H9 (cell line): ENCODE results near the gene LYZL6. TPM values are rescaled to one million over a fixed set of nuclear protein-coding genes. Genes with fewer than 3 reads are reported as not detected.

Source experiments
- DNase-seq: peaks from one replicate; pipeline ENCODE4 v3.0.0-alpha.2; 2017
- H2AFZ ChIP-seq: one replicate; pipeline ENCODE4 v1.6.1; 2013; ENCODE audit warnings: mild to moderate bottlenecking, low read length, control low read depth, moderate library complexity
- H2AK5ac ChIP-seq: 2 replicates; pipeline ENCODE4 v1.6.1; 2013; ENCODE audit warnings: low read length, control low read depth, mixed read lengths; ENCODE audit not compliant: insufficient read length
- H2BK120ac ChIP-seq: one replicate; pipeline ENCODE4 v1.6.1; 2013; ENCODE audit warnings: low read depth, mild to moderate bottlenecking, low read length, control low read depth, inconsistent platforms; ENCODE audit not compliant: poor library complexity, severe bottlenecking
- H2BK12ac ChIP-seq: 2 replicates; pipeline ENCODE4 v1.6.1; 2013; ENCODE audit warnings: low read length, control low read depth, mixed read lengths, low read depth; ENCODE audit not compliant: insufficient read length
- H2BK15ac ChIP-seq: 2 replicates; pipeline ENCODE4 v1.6.1; 2013; ENCODE audit warnings: low read depth, low read length, control low read depth
- H2BK20ac ChIP-seq: one replicate; pipeline ENCODE4 v1.6.1; 2013; ENCODE audit warnings: low read depth, mild to moderate bottlenecking, low read length, control low read depth, inconsistent platforms; ENCODE audit not compliant: poor library complexity, severe bottlenecking
- H2BK5ac ChIP-seq: 2 replicates; pipeline ENCODE4 v1.6.1; 2013; ENCODE audit warnings: low read length, control low read depth, mixed read lengths; ENCODE audit not compliant: insufficient read length
- H3K14ac ChIP-seq: 2 replicates; pipeline ENCODE4 v1.6.1; 2013; ENCODE audit warnings: low read length, control low read depth; ENCODE audit not compliant: insufficient read depth
- H3K18ac ChIP-seq: 2 replicates; pipeline ENCODE4 v1.6.1; 2013; ENCODE audit warnings: low read depth, mild to moderate bottlenecking, mixed read lengths, low read length, control low read depth; ENCODE audit not compliant: insufficient read length
- H3K23ac ChIP-seq: 2 replicates; pipeline ENCODE4 v1.6.1; 2013; ENCODE audit warnings: low read length, control low read depth, mixed read lengths, low read depth; ENCODE audit not compliant: insufficient read length
- H3K23me2 ChIP-seq: 2 replicates; pipeline ENCODE4 v1.6.1; 2013; ENCODE audit warnings: low read depth, mild to moderate bottlenecking, mixed read lengths, low read length, control low read depth; ENCODE audit not compliant: insufficient read length, poor library complexity, severe bottlenecking
- H3K27ac ChIP-seq: 2 replicates; pipeline ENCODE4 v1.5.1; 2013; ENCODE audit warnings: low read length, control low read depth, mixed read lengths, low read depth; ENCODE audit not compliant: insufficient read length
- H3K27me3 ChIP-seq: 2 replicates; pipeline ENCODE4 v1.6.1; 2013; ENCODE audit warnings: low read length, control low read depth, inconsistent platforms; ENCODE audit not compliant: insufficient read depth
- H3K4ac ChIP-seq: 2 replicates; pipeline ENCODE4 v1.6.1; 2013; ENCODE audit warnings: low read depth, mild to moderate bottlenecking, control low read depth, inconsistent platforms, low read length, moderate library complexity
- H3K4me1 ChIP-seq: 2 replicates; pipeline ENCODE4 v1.6.1; 2013; ENCODE audit warnings: low read length, control low read depth, inconsistent platforms; ENCODE audit not compliant: insufficient read depth
- H3K4me2 ChIP-seq: 2 replicates; pipeline ENCODE4 v1.6.1; 2013; ENCODE audit warnings: low read length, control low read depth, mixed read lengths; ENCODE audit not compliant: insufficient read length, insufficient read depth
- H3K56ac ChIP-seq: 2 replicates; pipeline ENCODE4 v1.6.1; 2013; ENCODE audit warnings: low read depth, mild to moderate bottlenecking, mixed read lengths, low read length, control low read depth; ENCODE audit not compliant: insufficient read length
- H3K79me1 ChIP-seq: 2 replicates; pipeline ENCODE4 v1.6.1; 2013; ENCODE audit warnings: low read depth, mild to moderate bottlenecking, moderate library complexity, low read length, control low read depth, inconsistent platforms; ENCODE audit not compliant: insufficient read depth, poor library complexity, severe bottlenecking
- H3K79me2 ChIP-seq: 2 replicates; pipeline ENCODE4 v1.6.1; 2013; ENCODE audit warnings: low read length, control low read depth, inconsistent platforms; ENCODE audit not compliant: insufficient read depth
- H3K9ac ChIP-seq: 2 replicates; pipeline ENCODE4 v1.6.1; 2013; ENCODE audit warnings: low read length, control low read depth, mixed read lengths; ENCODE audit not compliant: insufficient read length; ENCODE audit errors: extremely low read depth
- H3K9me3 ChIP-seq: one replicate; pipeline ENCODE4 v1.6.1; 2013; ENCODE audit warnings: low read depth, low read length, inconsistent platforms; ENCODE audit not compliant: control insufficient read depth
- H3T11ph ChIP-seq: one replicate; pipeline ENCODE4 v1.6.1; 2013; ENCODE audit warnings: mild to moderate bottlenecking, low read length, control low read depth, inconsistent platforms
- H4K20me1 ChIP-seq: one replicate; pipeline ENCODE4 v1.6.1; 2013; ENCODE audit not compliant: control insufficient read depth, insufficient read length, insufficient read depth
- H4K5ac ChIP-seq: 2 replicates; pipeline ENCODE4 v1.6.1; 2013; ENCODE audit warnings: low read depth, mild to moderate bottlenecking, mixed read lengths, low read length, control low read depth; ENCODE audit not compliant: insufficient read length
- H4K8ac ChIP-seq: replicated peaks from 2 replicates; pipeline ENCODE4 v1.6.1; 2013; ENCODE audit warnings: low read length, control low read depth, mixed read lengths, low read depth; ENCODE audit not compliant: insufficient read length
- H4K91ac ChIP-seq: 2 replicates; pipeline ENCODE4 v1.6.1; 2013; ENCODE audit warnings: low read depth, mild to moderate bottlenecking, moderate library complexity, mixed read lengths, low read length, control low read depth; ENCODE audit not compliant: insufficient read length
- H3K27ac Mint-ChIP-seq, 3 experiments: 2 replicates in 2 of 3; 3 replicates in 1 of 3; pipeline ENCODE4 v1.8.0; 2020 to 2021; ENCODE audit warnings: mixed read lengths in 3 of 3, mild to moderate bottlenecking in 1 of 3, moderate library complexity in 1 of 3
- H3K27me3 Mint-ChIP-seq: 2 replicates; pipeline ENCODE4 v1.8.0; 2021; ENCODE audit warnings: low read depth, mild to moderate bottlenecking, moderate library complexity, mixed read lengths
- H3K36me3 Mint-ChIP-seq, 3 experiments: 2 replicates in 2 of 3; 3 replicates in 1 of 3; pipeline ENCODE4 v1.8.0; 2020 to 2021; ENCODE audit warnings: low read depth in 3 of 3, mixed read lengths in 3 of 3; ENCODE audit not compliant: insufficient read depth in 1 of 3
- H3K4me1 Mint-ChIP-seq, 2 experiments: 2 replicates each; pipeline ENCODE4 v1.8.0; 2020; ENCODE audit warnings: mixed read lengths in 2 of 2
- H3K4me3 Mint-ChIP-seq, 2 experiments: 2 replicates in 1 of 2; 3 replicates in 1 of 2; pipeline ENCODE4 v1.8.0; 2020 to 2021; ENCODE audit warnings: mild to moderate bottlenecking in 2 of 2, mixed read lengths in 2 of 2, moderate library complexity in 1 of 2
- H3K9me3 Mint-ChIP-seq, 2 experiments: 2 replicates in 1 of 2; 3 replicates in 1 of 2; pipeline ENCODE4 v1.8.0; 2020; ENCODE audit warnings: mild to moderate bottlenecking in 2 of 2, mixed read lengths in 2 of 2, moderate library complexity in 1 of 2
- CTCF ChIP-seq: fragments of 200-600 bp; sonication (generic); conservative IDR thresholded peaks from 3 replicates; pipeline ENCODE4 v1.8.0; 2021; ENCODE audit warnings: antibody characterized with exemption, mild to moderate bottlenecking
- WGBS: extraction: QIAGEN DNeasy Blood & Tissue Kit; methylation state at CpG from one replicate; pipeline ENCODE4 v1.1.7; 2013; ENCODE audit warnings: missing lambda C conversion rate, low lambda C conversion rate, mixed read lengths; ENCODE audit not compliant: insufficient read length; ENCODE audit errors: extremely low coverage; 5-methylcytosine and 5-hydroxymethylcytosine counted together
- total RNA-seq: library from RNA; stranded (reverse); gene quantifications from 2 replicates; pipeline ENCODE4 v1.2.1, GENCODE V29; 2021

The LYZL6 gene
- total RNA-seq, 1 experiment from 2014 or later = not detected

- DNase-seq = no peak
- H3K36me3 Mint-ChIP-seq = no peaks in the 10 kb centered on the region; a peak in 1 of 7 replicates
- Histone ChIP-seq H3K23ac (no peak overlapping the region), H3K23me2 (no peaks in the 10 kb centered on the region), H3T11ph (no peak overlapping the region), H3K27me3 (no peaks in the 10 kb centered on the region), H3K4me2 (no peak overlapping the region), H4K8ac (no peak overlapping the region), H2AK5ac (no peak overlapping the region), H3K79me1 (no peaks in the 10 kb centered on the region), H3K56ac (no peak overlapping the region), H3K79me2 (no peaks in the 10 kb centered on the region), H3K9ac (no peak overlapping the region), H3K18ac (no peak overlapping the region), H3K4me1 (no peaks in the 10 kb centered on the region), H3K14ac (no peak overlapping the region), H3K4ac (no peak overlapping the region), H4K20me1 (no peaks in the 10 kb centered on the region), H4K5ac (no peak overlapping the region), H4K91ac (no peak overlapping the region), H3K27ac (no peak overlapping the region), H2BK120ac (no peak overlapping the region), H3K9me3 (no peaks in the 10 kb centered on the region), H2BK20ac (no peak overlapping the region), H2BK12ac (no peak overlapping the region), H2BK15ac (no peak overlapping the region), H2BK5ac (no peak overlapping the region), H2AFZ (no peak overlapping the region)
- peaks cover 0 to 3% of the 10 kb centered on the region in 2 experiments; a peak in 3 of 4 replicates for H3K4me1 Mint-ChIP-seq
- H3K27ac Mint-ChIP-seq = no peak overlapping the region
- no peak overlapping the region for H3K4me3 Mint-ChIP-seq
- peaks cover 4 to 5% of the 10 kb centered on the region in 2 experiments; a peak in 3 of 5 replicates for H3K9me3 Mint-ChIP-seq
- no peaks in the 10 kb centered on the region; the same call in 1 of the 2 replicates for H3K27me3 Mint-ChIP-seq
- whole genome bisulfite sequencing = no CpG with 5 or more reads among the region's 5 CpGs
- no peak for TF ChIP-seq CTCF
Measured at GRCh38 chr17:35900280-35900679, 43.2 kb downstream of the LYZL6 start.
